ENCODE results near the gene RAB20. TPM values are rescaled to one million over a fixed set of nuclear protein-coding genes. Genes with fewer than 3 reads are reported as not detected.

The RAB20 gene
- total RNA-seq, 1 donor from 2014 or later = 2.8 TPM

DNA sequence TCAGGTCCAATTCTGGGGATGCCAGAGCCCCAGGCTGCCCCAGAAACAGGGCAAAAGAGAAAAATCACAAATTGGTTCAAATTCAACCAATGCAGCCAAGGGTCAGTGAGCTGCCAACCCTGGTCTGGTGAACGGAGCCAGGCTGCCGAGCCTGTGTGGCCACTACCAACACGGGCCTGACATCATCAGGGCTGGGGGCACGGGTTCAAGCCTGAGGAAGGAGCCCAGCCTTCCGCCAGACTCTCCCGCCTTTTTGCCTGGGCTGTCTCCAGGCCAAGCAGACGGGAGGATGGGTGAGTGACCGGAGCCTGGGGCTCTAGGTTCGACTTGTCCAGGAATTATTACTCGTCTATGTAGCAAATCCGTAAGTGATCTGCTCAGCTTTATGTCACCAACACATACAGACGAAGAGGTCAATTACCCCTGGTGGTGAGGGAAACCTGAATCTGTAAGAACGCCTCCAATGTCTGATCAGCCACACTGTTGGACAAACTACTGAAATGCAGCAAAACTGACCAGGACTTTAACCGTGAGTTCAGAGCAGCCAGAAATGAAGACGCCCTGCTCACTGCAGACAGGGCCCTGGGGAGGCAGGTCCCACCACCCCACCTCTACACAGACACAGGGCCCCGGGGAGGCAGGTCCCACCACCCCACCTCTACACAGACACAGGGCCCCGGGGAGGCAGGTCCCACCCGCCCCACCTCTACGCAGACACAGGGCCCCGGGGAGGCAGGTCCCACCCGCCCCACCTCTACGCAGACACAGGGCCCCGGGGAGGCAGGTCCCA is 31.8 kb downstream of the RAB20 start:
- intact Hi-C loops (cut with micrococcal nuclease) = no loop called here
- H3K27me3 Mint-ChIP-seq (ENCODE audit: low read depth) = no peaks in the 10 kb centered on the region
- H3K9me3 Mint-ChIP-seq = no peaks in the 10 kb centered on the region
- no peak for DNase-seq (ENCODE audit: low spot score)
- no peaks in the 10 kb centered on the region for H3K36me3 Mint-ChIP-seq (ENCODE audit: low read depth)
- no peak overlapping the region for H3K27ac Mint-ChIP-seq
- no peak overlapping the region for H3K4me3 Mint-ChIP-seq (ENCODE audit: low read depth)
- peaks cover 5% of the 10 kb centered on the region for H3K4me1 Mint-ChIP-seq (ENCODE audit: low read depth)

DNA sequence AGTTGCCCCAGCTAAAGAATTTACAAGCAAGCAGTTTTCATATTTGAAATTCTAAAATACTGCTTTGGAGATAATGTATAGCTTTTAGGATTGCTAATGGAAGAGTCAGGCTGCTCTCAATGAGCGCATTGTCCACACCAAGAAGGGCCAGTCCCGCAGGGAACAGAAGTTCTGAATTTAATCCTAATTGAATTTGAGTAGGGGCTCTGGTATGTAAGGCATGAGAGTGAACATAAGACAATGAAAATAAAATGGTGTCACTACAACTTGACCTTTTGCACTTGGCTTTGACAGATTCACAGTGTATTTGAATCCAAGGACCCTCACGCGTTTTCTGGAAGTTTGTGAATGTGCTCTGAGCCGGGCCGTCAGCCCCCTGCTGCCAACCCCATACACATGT is 32.6 kb downstream of the RAB20 start:
- no peak overlapping the region for H3K4me3 Mint-ChIP-seq (ENCODE audit: low read depth)
- no peak for DNase-seq (ENCODE audit: low spot score)
- intact Hi-C loops (cut with micrococcal nuclease) = no loop called here
- H3K4me1 Mint-ChIP-seq (ENCODE audit: low read depth) = peaks cover 8% of the 10 kb centered on the region
- no peak overlapping the region for H3K27ac Mint-ChIP-seq
- H3K27me3 Mint-ChIP-seq (ENCODE audit: low read depth) = no peaks in the 10 kb centered on the region
- no peaks in the 10 kb centered on the region for H3K9me3 Mint-ChIP-seq
- no peaks in the 10 kb centered on the region for H3K36me3 Mint-ChIP-seq (ENCODE audit: low read depth)

DNA sequence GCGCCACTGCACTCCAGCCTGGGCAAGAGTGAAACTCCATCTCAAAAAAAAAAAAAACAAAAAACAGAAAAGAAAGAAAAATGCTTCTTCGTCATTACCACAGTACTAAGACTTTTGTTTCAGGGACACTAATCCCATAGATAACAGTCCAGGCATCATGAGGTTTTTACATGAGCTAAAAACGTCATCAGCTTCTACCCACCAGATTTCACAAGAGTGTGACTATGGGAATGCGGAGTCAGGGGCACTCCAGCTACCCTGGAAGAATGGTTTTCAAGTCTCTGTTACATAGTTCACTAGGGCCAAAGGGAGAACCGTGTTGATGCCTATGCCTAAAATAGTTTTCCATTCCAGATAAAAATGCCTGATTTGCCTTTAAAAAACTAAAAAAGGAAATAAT is 33.2 kb downstream of the RAB20 start:
- H3K27ac Mint-ChIP-seq = no peak overlapping the region
- no peaks in the 10 kb centered on the region for H3K36me3 Mint-ChIP-seq (ENCODE audit: low read depth)
- H3K4me3 Mint-ChIP-seq (ENCODE audit: low read depth) = no peak overlapping the region
- peaks cover 8% of the 10 kb centered on the region for H3K4me1 Mint-ChIP-seq (ENCODE audit: low read depth)
- intact Hi-C loops (cut with micrococcal nuclease) = no loop called here
- DNase-seq (ENCODE audit: low spot score) = no peak
- H3K9me3 Mint-ChIP-seq = no peaks in the 10 kb centered on the region
- no peaks in the 10 kb centered on the region for H3K27me3 Mint-ChIP-seq (ENCODE audit: low read depth)

DNA sequence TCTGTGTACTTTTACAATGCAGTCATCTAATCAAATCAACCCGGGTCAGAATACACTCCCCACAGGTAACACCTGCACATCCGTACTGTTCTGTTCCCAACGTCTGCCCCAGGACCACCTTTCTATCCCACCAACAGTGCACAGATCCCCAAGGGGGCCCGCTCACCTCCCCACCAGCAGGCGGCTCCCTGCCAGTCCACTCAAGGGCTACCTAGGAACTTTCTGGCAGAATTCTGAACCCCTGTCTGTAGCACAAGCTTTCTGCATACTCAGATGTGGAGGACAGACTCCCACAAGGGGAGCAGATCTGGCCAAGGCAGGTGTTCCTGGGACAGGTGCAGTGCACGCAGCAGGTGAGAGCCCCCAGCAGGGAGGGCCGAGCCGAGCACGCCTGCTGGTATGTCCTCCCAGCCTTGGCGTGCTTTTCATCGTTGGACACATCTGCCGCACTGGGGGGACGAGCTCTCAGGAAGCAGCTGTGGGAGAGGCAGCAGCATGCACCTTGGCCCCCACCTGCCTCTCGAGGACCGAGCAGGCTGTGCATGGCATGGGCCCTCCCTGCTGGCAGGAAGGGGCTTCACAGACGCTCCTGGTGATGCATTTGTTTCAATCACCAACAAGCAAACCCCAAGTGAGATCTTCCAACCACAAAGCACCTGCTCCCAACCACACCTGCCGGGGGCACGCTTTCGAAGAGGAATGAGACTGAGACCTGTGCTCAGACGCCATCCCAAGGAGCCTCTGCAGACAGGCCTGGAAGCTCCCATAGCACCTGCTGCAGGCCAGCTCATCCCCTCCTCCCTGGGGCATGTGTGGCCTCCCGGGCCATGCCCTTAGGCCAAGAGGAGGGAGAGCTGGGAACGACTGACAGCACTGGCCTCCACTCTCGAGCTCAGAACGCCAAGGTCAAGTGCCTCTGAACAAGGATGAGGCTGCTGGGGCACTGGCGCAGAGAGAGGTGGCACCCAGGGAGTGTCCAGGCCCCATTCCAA is 35.9 kb downstream of the RAB20 start:
- peaks cover 8% of the 10 kb centered on the region for H3K4me1 Mint-ChIP-seq (ENCODE audit: low read depth)
- no peak overlapping the region for H3K27ac Mint-ChIP-seq
- no peak overlapping the region for H3K4me3 Mint-ChIP-seq (ENCODE audit: low read depth)
- no peak for DNase-seq (ENCODE audit: low spot score)
- H3K36me3 Mint-ChIP-seq (ENCODE audit: low read depth) = no peaks in the 10 kb centered on the region
- H3K9me3 Mint-ChIP-seq = no peaks in the 10 kb centered on the region
- intact Hi-C loops (cut with micrococcal nuclease) = no loop called here
- no peaks in the 10 kb centered on the region for H3K27me3 Mint-ChIP-seq (ENCODE audit: low read depth)

DNA sequence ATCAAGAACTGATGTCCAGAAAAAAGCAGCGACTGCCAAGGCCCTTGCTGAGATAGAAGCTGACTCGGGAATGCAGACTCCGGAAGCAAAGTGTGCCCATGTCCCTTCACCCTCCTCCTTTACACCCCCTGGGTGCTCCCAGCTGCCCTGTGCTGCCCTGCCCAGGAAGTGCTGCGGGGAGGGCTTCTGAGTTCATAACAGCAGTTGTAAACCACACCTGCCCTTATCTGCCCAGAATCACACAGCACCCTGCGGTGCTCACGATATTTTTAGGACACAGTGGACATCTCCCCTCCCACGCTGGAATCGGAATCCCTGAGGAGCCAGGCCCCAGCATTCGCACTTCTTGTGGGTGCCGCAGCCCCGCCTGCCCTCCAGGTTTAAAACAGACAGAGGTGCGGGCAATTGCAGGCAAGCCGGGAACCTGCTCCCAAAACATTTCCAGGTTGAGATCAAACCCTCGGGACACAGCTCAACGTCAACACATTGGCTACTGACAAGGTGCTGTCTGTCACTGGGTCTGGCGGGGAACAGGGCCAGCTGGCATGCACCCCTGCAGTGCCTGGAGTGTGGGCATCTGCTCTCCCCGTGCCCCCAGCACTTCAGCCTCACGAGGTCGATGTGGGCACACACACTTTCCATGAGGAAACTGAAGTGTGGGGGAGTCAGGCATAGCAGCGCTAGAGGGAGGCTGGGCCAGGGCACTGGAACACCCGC is 36.8 kb downstream of the RAB20 start:
- peaks cover 8% of the 10 kb centered on the region for H3K4me1 Mint-ChIP-seq (ENCODE audit: low read depth)
- H3K36me3 Mint-ChIP-seq (ENCODE audit: low read depth) = no peaks in the 10 kb centered on the region
- DNase-seq (ENCODE audit: low spot score) = no peak
- intact Hi-C loops (cut with micrococcal nuclease) = no loop called here
- no peaks in the 10 kb centered on the region for H3K27me3 Mint-ChIP-seq (ENCODE audit: low read depth)
- no peaks in the 10 kb centered on the region for H3K9me3 Mint-ChIP-seq
- H3K27ac Mint-ChIP-seq = no peak overlapping the region
- H3K4me3 Mint-ChIP-seq (ENCODE audit: low read depth) = no peak overlapping the region

DNA sequence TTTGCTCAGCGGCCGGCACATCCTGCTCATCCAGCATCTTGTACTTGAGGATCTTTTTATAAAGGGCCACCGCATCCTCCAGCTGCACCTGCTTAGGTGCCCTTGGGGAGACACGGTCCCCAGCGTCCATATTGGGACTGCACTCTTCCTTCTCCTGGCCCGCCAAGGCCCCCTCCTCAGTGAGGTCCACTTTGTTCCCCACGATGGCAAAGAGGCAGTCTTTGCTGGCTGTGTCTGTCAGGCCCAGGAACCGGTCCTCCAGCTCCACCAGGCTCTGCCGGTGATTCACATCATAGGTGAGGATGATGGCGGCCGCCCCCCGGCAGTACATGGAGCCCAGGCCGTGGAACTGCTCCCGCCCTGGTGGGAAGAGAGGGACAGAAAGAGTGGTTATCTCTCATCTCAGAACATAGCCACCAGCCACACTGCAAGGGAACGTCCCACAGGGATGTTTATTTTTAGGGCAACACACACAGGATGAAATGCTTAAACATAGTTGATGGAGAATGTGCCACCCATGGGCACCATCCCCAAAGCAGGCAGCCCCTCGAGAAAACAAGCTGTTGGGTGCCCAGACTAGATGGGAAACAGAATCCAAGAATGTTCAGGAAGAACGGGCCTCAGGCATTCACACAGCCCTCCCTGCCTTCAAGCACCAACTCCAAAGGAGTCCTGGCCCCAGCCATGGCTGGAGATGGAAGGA is 37.5 kb downstream of the RAB20 start:
- H3K27ac Mint-ChIP-seq = no peak overlapping the region
- H3K36me3 Mint-ChIP-seq (ENCODE audit: low read depth) = no peaks in the 10 kb centered on the region
- H3K4me3 Mint-ChIP-seq (ENCODE audit: low read depth) = no peak overlapping the region
- no peak for DNase-seq (ENCODE audit: low spot score)
- H3K4me1 Mint-ChIP-seq (ENCODE audit: low read depth) = peaks cover 8% of the 10 kb centered on the region
- intact Hi-C loops (cut with micrococcal nuclease) = no loop called here
- H3K27me3 Mint-ChIP-seq (ENCODE audit: low read depth) = no peaks in the 10 kb centered on the region
- H3K9me3 Mint-ChIP-seq = no peaks in the 10 kb centered on the region

DNA sequence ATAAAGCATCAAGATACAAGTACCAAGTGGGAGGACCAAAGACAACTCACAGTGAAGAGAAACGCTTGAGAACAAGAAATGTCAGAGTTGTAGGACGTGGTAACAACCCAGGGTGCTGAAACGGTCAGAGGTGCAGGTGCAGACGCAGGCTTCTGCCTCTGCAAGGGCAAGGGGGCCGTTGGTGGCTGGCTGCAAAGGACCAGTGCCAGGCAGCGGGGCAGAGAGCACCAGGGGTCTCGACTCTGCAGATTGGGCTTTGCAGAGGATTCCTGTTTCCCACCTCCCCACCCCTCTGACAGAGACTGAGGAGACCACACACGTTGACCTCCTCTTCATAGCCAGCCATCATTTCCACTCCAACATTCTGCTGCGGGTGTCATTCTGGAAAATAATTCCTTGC is 38.3 kb downstream of the RAB20 start:
- DNase-seq (ENCODE audit: low spot score) = no peak
- Mint-ChIP-seq H3K27me3 (ENCODE audit: low read depth) (no peaks in the 10 kb centered on the region), H3K27ac (no peak overlapping the region), H3K36me3 (ENCODE audit: low read depth) (no peaks in the 10 kb centered on the region), H3K4me3 (ENCODE audit: low read depth) (no peak overlapping the region), H3K9me3 (no peaks in the 10 kb centered on the region), H3K4me1 (ENCODE audit: low read depth) (peaks cover 8% of the 10 kb centered on the region)
- intact Hi-C loops (cut with micrococcal nuclease) = no loop called here

DNA sequence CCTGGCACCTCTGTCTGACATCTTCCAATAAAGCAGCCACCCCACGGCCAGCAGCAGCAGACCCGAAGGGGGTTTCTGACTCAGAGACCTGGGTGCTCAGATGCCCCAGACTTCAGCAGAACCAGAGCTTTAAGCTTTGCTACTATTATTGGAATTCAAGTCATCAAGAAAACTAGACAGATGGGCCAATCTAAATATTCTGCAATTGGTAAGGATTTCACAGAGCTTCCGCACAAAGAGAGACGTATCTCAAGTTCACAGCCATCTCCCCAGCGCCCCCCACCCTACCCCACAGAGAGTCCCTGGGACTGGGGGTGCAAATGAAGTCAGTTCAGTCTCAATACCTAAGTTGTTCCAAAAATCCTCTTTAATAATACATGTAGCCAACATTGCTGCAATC is 38.8 kb downstream of the RAB20 start:
- Mint-ChIP-seq H3K4me3 (ENCODE audit: low read depth) (no peak overlapping the region), H3K36me3 (ENCODE audit: low read depth) (no peaks in the 10 kb centered on the region), H3K9me3 (no peaks in the 10 kb centered on the region), H3K4me1 (ENCODE audit: low read depth) (peaks cover 8% of the 10 kb centered on the region), H3K27ac (no peak overlapping the region), H3K27me3 (ENCODE audit: low read depth) (no peaks in the 10 kb centered on the region)
- intact Hi-C loops (cut with micrococcal nuclease) = no loop called here
- DNase-seq (ENCODE audit: low spot score) = no peak

DNA sequence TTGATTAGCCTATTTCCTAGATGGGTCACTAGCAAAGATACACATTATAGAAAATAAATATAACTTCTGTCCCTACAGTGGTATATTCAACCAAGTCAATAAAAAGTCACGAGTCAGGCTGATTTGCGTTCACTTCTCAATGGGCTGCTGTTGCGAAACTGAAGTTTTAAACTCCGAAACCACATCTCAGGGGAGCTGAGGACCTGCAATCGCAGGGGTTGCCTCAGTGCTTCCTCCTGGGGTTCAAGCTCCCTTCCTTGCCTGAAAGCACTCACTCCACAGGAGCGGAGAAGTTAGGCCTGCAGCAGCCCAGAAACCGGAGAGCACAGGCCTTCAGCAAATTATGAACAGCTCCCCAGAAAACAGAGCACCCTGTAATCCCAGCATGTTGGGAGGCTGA is 39.6 kb downstream of the RAB20 start:
- no peaks in the 10 kb centered on the region for H3K27me3 Mint-ChIP-seq (ENCODE audit: low read depth)
- H3K4me3 Mint-ChIP-seq (ENCODE audit: low read depth) = no peak overlapping the region
- intact Hi-C loops (cut with micrococcal nuclease) = no loop called here
- no peaks in the 10 kb centered on the region for H3K36me3 Mint-ChIP-seq (ENCODE audit: low read depth)
- H3K27ac Mint-ChIP-seq = no peak overlapping the region
- DNase-seq (ENCODE audit: low spot score) = no peak
- peaks cover 8% of the 10 kb centered on the region for H3K4me1 Mint-ChIP-seq (ENCODE audit: low read depth)
- H3K9me3 Mint-ChIP-seq = no peaks in the 10 kb centered on the region

DNA sequence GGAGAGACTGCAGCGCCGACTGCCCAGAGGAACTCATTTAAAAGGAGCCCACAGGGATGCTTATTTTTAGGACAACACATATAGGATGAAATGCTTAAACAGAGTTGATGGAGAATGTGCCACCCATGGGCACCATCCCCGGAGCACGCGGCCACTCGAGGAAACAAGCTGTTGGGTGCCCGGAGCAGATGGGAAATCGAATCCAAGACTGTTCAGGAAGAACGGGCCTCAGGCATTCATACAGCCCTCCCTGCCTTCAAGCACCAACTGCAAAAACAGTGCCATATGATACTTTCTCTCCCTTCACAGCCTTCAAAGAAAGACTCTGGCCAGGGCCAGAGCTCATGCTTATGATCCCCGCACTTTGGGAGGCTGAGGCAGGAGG is 40.2 kb downstream of the RAB20 start:
- Mint-ChIP-seq H3K4me3 (ENCODE audit: low read depth) (no peak overlapping the region), H3K27me3 (ENCODE audit: low read depth) (no peaks in the 10 kb centered on the region), H3K36me3 (ENCODE audit: low read depth) (no peaks in the 10 kb centered on the region), H3K9me3 (no peaks in the 10 kb centered on the region), H3K4me1 (ENCODE audit: low read depth) (peaks cover 8% of the 10 kb centered on the region), H3K27ac (no peak overlapping the region)
- intact Hi-C loops (cut with micrococcal nuclease) = no loop called here
- DNase-seq (ENCODE audit: low spot score) = no peak

DNA sequence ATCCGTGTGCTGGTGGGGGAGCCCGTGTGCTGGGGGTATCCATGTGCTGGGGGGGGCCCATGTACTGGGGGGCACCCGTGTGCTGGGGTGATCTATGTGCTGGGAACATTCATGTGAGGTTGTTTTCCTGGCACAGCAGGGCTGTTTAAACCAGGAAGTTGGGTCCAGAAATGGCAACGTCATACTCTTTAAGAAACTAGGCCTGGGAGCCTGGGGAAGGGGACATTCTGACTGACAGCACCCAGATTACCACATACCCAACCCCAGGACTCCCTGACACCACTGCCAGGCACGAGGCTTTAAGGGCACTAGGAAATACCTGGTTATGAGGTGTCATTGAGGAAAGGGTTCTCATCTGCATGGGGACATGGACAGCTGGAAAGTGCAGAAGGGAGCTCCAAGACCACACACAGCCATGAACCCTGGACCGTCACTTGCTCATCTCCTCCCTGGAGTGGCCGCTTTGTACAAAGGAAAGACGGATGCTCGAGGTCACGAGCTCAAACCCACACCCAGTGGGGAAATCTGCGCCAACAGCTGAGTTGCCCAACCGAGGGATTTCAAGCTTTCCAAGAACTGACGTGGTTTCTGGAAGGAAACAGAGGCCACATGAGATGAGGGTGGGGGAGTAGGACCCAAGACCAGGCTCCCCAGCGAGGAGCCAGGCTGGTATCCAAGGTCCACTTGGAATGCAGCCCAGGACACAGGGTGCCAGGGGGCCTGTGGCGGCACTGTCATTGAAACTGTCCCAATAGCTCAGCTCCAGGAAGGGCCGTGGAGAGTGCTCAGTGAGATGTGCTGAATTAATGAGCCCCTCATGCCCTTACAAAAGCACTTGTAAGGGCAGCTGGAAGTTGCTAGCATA is 40.9 kb downstream of the RAB20 start:
- H3K4me3 Mint-ChIP-seq (ENCODE audit: low read depth) = no peak overlapping the region
- intact Hi-C loops (cut with micrococcal nuclease) = no loop called here
- H3K27me3 Mint-ChIP-seq (ENCODE audit: low read depth) = no peaks in the 10 kb centered on the region
- no peak overlapping the region for H3K27ac Mint-ChIP-seq
- H3K4me1 Mint-ChIP-seq (ENCODE audit: low read depth) = peaks cover 8% of the 10 kb centered on the region
- H3K36me3 Mint-ChIP-seq (ENCODE audit: low read depth) = no peaks in the 10 kb centered on the region
- DNase-seq (ENCODE audit: low spot score) = no peak
- no peaks in the 10 kb centered on the region for H3K9me3 Mint-ChIP-seq

DNA sequence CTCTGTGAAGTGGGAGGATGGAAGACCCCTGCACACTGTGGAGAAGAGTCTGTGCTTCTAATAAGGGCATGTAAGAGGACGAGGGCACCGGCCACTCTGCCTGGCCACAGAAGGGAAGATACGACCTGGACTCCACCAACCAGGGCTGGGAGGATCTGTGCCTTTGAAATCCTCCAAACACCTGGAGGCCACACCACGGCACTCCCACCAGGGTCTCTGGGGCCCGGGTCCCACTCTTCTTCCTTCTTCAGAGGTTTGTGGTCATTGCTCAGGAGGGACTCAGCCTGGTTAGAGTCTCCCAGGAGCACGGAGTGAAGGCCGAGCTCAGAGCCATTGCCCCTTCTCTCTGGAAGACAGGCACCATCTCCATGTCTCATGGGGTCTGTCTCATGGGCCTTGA is 42.0 kb downstream of the RAB20 start:
- no peaks in the 10 kb centered on the region for H3K9me3 Mint-ChIP-seq
- no peak overlapping the region for H3K4me3 Mint-ChIP-seq (ENCODE audit: low read depth)
- intact Hi-C loops (cut with micrococcal nuclease) = no loop called here
- H3K27me3 Mint-ChIP-seq (ENCODE audit: low read depth) = no peaks in the 10 kb centered on the region
- H3K36me3 Mint-ChIP-seq (ENCODE audit: low read depth) = no peaks in the 10 kb centered on the region
- no peak overlapping the region for H3K27ac Mint-ChIP-seq
- peaks cover 2% of the 10 kb centered on the region for H3K4me1 Mint-ChIP-seq (ENCODE audit: low read depth)
- DNase-seq (ENCODE audit: low spot score) = no peak

Measured in activated T-helper 2 cell treated with anti-CD3 and anti-CD28 coated beads, Interferon-gamma antibody, Interleukin-2, Interleukin-4, amounts not matched to agents 10 μg/mL and 5 μg/mL and 100 μg/mL, durations not matched to agents 14 hours and 24 hours and 36 hours (primary cell).